Activated T-helper 1 cell treated with anti-CD3 and anti-CD28 coated beads, Interleukin-12 subunit alpha, Interleukin-12 subunit beta, Interleukin-2, Interleukin-4 antibody, amounts not matched to agents 30 ng/mL and 10 ng/mL and 1 ng/mL, durations not matched to agents 14 hours and 24 hours and 36 hours (primary cell): ENCODE measurements around the gene TASL. TPM values are rescaled to one million over a fixed set of nuclear protein-coding genes. Genes with fewer than 3 reads are reported as not detected.
"Not testable (repeated sequence)": the region's sequence is repeated elsewhere in the genome, so short reads cannot be mapped to it uniquely, and the experiment has no call there.

Experiments
- DNase-seq: peaks from one replicate; pipeline ENCODE4 v3.0.0; 2021; ENCODE audit warnings: low spot score
- H3K27ac Mint-ChIP-seq: one replicate; pipeline ENCODE4 v1.8.0; 2021; ENCODE audit warnings: mild to moderate bottlenecking, mixed read lengths
- H3K27me3 Mint-ChIP-seq: one replicate; pipeline ENCODE4 v1.8.0; 2022; ENCODE audit warnings: mild to moderate bottlenecking, moderate library complexity, mixed read lengths; ENCODE audit not compliant: insufficient read depth
- H3K36me3 Mint-ChIP-seq: one replicate; pipeline ENCODE4 v1.8.0; 2021; ENCODE audit warnings: low read depth, mixed read lengths
- H3K4me1 Mint-ChIP-seq: one replicate; pipeline ENCODE4 v1.8.0; 2021; ENCODE audit warnings: low read depth, mixed read lengths
- H3K4me3 Mint-ChIP-seq: one replicate; pipeline ENCODE4 v1.8.0; 2021; ENCODE audit warnings: mild to moderate bottlenecking, moderate library complexity, mixed read lengths
- H3K9me3 Mint-ChIP-seq: one replicate; pipeline ENCODE4 v1.8.0; 2021; ENCODE audit warnings: mixed read lengths
- intact Hi-C: fragments of 100-400 bp; cut with micrococcal nuclease; formaldehyde crosslinking; loops from one replicate; pipeline ENCODE4 v1.15.1; 2024
- total RNA-seq: library from RNA; stranded (reverse); gene quantifications from 2 replicates; pipeline ENCODE4 v1.2.3, GENCODE V29; 2022

The TASL gene
- total RNA-seq, 1 donor from 2014 or later: 7.0 TPM

GRCh38 chrX:30570505-30570904 lies 7.1 kb downstream of the TASL start:
- Mint-ChIP-seq H3K27me3 (no peaks in the 10 kb centered on the region), H3K36me3 (peaks cover 26% of the 10 kb centered on the region)

GRCh38 chrX:30568136-30568535 lies 9.4 kb downstream of the TASL start:
- intact Hi-C loops: no loop called here

More at GRCh38 chrX:30570505-30570904, 7.1 kb downstream of the TASL start:
- intact Hi-C loops: loop anchor here (1.0 to 10.0 kb wide), 3 partner anchors 48 to 524 kb away; no protein-coding TSS in a partner anchor
- H3K4me1 Mint-ChIP-seq: peaks cover 34% of the 10 kb centered on the region
- H3K4me3 Mint-ChIP-seq: no peak overlapping the region
- no peak for DNase-seq
- H3K27ac Mint-ChIP-seq: no peak overlapping the region
- peaks cover 5% of the 10 kb centered on the region for H3K9me3 Mint-ChIP-seq

GRCh38 chrX:30563070-30563469 lies 14.5 kb downstream of the TASL start:
- not testable (repeated sequence) for H3K4me1 Mint-ChIP-seq

More at GRCh38 chrX:30568136-30568535, 9.4 kb downstream of the TASL start:
- H3K27ac Mint-ChIP-seq: no peak overlapping the region
- DNase-seq: no peak
- H3K4me1 Mint-ChIP-seq: peaks cover 27% of the 10 kb centered on the region
- no peak overlapping the region for H3K4me3 Mint-ChIP-seq
- H3K36me3 Mint-ChIP-seq: peaks cover 33% of the 10 kb centered on the region
- no peaks in the 10 kb centered on the region for H3K27me3 Mint-ChIP-seq
- peaks cover 12% of the 10 kb centered on the region for H3K9me3 Mint-ChIP-seq

GRCh38 chrX:30561191-30561590 lies 16.4 kb downstream of the TASL start:
- no peak overlapping the region for H3K4me3 Mint-ChIP-seq

More at GRCh38 chrX:30563070-30563469, 14.5 kb downstream of the TASL start:
- H3K4me3 Mint-ChIP-seq, DNase-seq, intact Hi-C loops, H3K27me3 Mint-ChIP-seq, H3K27ac Mint-ChIP-seq: not testable (repeated sequence)
- H3K9me3 Mint-ChIP-seq: peaks cover 15% of the 10 kb centered on the region
- peaks cover 39% of the 10 kb centered on the region for H3K36me3 Mint-ChIP-seq

GRCh38 chrX:30538271-30538670 lies 39.3 kb downstream of the TASL start:
- Mint-ChIP-seq H3K27me3 (peaks cover 7% of the 10 kb centered on the region), H3K9me3 (no peaks in the 10 kb centered on the region), H3K27ac (no peak overlapping the region), H3K4me1 (no peaks in the 10 kb centered on the region), H3K4me3 (no peak overlapping the region), H3K36me3 (no peaks in the 10 kb centered on the region)
- no peak for DNase-seq
- intact Hi-C loops: no loop called here

More at GRCh38 chrX:30561191-30561590, 16.4 kb downstream of the TASL start:
- DNase-seq: no peak
- H3K4me1 Mint-ChIP-seq: peaks cover 4% of the 10 kb centered on the region
- no peaks in the 10 kb centered on the region for H3K27me3 Mint-ChIP-seq
- no peak overlapping the region for H3K27ac Mint-ChIP-seq
- H3K36me3 Mint-ChIP-seq: peaks cover 39% of the 10 kb centered on the region
- intact Hi-C loops: no loop called here
- peaks cover 15% of the 10 kb centered on the region for H3K9me3 Mint-ChIP-seq

DNA sequence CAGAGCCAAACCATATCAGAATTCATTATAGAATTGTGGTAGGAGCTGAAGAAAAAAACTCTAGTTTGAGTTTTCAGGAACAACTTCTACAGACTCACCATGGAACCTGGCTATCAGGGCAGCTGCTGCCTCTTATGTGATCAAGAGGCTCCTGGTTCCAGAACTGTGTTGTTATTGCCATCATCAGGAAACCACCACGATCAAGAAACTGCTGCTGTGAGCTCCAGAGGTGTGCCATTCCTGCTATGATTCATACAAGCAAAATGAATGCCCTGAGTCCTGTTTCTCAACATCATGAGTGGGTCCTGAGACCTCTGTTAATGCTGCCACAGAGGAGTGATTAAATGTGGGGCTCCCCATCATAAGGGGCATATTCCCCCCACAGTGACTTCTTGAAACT lies 43.7 kb downstream of the TASL start:
- DNase-seq: no peak
- Mint-ChIP-seq H3K4me1 (no peaks in the 10 kb centered on the region), H3K4me3 (no peak overlapping the region), H3K9me3 (no peaks in the 10 kb centered on the region), H3K27me3 (peaks cover 11% of the 10 kb centered on the region), H3K27ac (no peak overlapping the region), H3K36me3 (no peaks in the 10 kb centered on the region)
- intact Hi-C loops: no loop called here

GRCh38 chrX:30533266-30533665 lies 44.3 kb downstream of the TASL start:
- H3K27me3 Mint-ChIP-seq: peaks cover 11% of the 10 kb centered on the region
- no peaks in the 10 kb centered on the region for H3K4me1 Mint-ChIP-seq
- H3K36me3 Mint-ChIP-seq: no peaks in the 10 kb centered on the region
- intact Hi-C loops: no loop called here
- no peak overlapping the region for H3K27ac Mint-ChIP-seq
- no peak for DNase-seq
- H3K4me3 Mint-ChIP-seq: no peak overlapping the region
- no peaks in the 10 kb centered on the region for H3K9me3 Mint-ChIP-seq

DNA sequence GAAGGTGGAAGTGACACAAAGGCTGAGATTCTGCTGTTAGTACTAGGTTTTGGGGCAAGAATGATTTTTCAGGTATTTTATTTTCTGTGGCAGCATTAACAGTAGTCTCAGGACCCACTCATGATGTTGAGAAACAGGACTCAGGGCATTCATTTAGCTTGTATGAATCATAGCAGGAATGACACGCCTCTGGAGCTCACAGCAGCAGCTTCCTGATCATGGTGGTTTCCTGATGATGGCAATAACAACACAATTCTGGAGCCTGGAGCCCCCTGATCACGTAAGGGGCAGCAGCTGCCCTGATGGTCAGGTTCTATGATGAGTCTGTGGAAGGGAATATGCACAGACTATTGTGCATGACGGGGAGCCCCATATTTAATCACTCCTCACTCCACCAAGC lies 47.0 kb downstream of the TASL start:
- H3K4me3 Mint-ChIP-seq: no peak overlapping the region
- no peaks in the 10 kb centered on the region for H3K36me3 Mint-ChIP-seq
- H3K4me1 Mint-ChIP-seq: no peaks in the 10 kb centered on the region
- H3K27ac Mint-ChIP-seq: no peak overlapping the region
- no peak for DNase-seq
- intact Hi-C loops: no loop called here
- peaks cover 6% of the 10 kb centered on the region for H3K27me3 Mint-ChIP-seq
- H3K9me3 Mint-ChIP-seq: no peaks in the 10 kb centered on the region

GRCh38 chrX:30525732-30526131 lies 51.8 kb downstream of the TASL start:
- Mint-ChIP-seq H3K4me1 (no peaks in the 10 kb centered on the region), H3K27me3 (peaks cover 4% of the 10 kb centered on the region), H3K4me3 (no peak overlapping the region), H3K9me3 (no peaks in the 10 kb centered on the region), H3K27ac (no peak overlapping the region), H3K36me3 (no peaks in the 10 kb centered on the region)
- DNase-seq: no peak
- intact Hi-C loops: no loop called here

GRCh38 chrX:30521440-30522182 lies 56.0 kb downstream of the TASL start:
- DNase-seq: no peak
- Mint-ChIP-seq H3K36me3 (no peaks in the 10 kb centered on the region), H3K9me3 (no peaks in the 10 kb centered on the region), H3K27ac (no peak overlapping the region), H3K4me1 (no peaks in the 10 kb centered on the region), H3K4me3 (no peak overlapping the region), H3K27me3 (no peaks in the 10 kb centered on the region)
- intact Hi-C loops: no loop called here

DNA sequence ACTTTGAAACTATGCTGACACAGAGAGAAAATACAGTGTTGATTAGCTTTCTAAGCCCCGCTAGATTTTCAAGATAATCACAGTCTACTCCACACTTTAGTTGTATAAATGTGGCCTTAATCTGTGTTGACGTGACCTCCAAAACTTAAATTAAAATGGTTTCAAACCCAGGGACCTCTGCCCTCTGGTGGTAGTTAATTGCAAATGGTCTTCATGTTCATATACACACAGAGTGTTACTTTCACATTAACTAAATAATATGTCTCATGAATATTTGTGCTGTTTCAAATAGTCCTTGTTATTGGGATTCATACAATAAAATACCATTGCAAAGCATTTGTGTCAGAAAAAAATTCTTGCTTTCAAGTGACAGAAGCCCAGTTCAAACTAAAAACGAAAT lies 64.3 kb downstream of the TASL start:
- DNase-seq: no peak
- Mint-ChIP-seq H3K9me3 (no peaks in the 10 kb centered on the region), H3K4me1 (no peaks in the 10 kb centered on the region), H3K4me3 (no peak overlapping the region), H3K27me3 (peaks cover 4% of the 10 kb centered on the region), H3K36me3 (no peaks in the 10 kb centered on the region), H3K27ac (no peak overlapping the region)
- intact Hi-C loops: no loop called here
